CD4-positive, alpha-beta memory T cell (primary cell): ENCODE results near the gene ERBB4. TPM values are rescaled to one million over a fixed set of nuclear protein-coding genes. Genes with fewer than 3 reads are reported as not detected.

ENCODE experiments used
- CTCF ChIA-PET: fragments of 350-600 bp; sonication (Branson Sonifier 250); formaldehyde crosslinking; loops from one replicate; lab custom pipeline; 2021; ENCODE audit warnings: inconsistent platforms; ENCODE audit not compliant: partially characterized antibody; lab: Charles Lee
- POLR2A ChIA-PET: fragments of 350-600 bp; sonication (Branson Sonifier 250); formaldehyde crosslinking; loops from one replicate; lab custom pipeline; 2021; ENCODE audit not compliant: partially characterized antibody; lab: Charles Lee
- DNase-seq, 5 donors: peaks; one replicate each; pipeline versions ENCODE4 v3.0.0 to v3.0.0-alpha.2; 2020 to 2022; ENCODE audit warnings: mixed read lengths in 1 of 5
- H3K27ac ChIP-seq: one replicate; pipeline ENCODE4 v1.7.0; 2013; ENCODE audit warnings: low read depth, low read length
- H3K27me3 ChIP-seq: 2 replicates; pipeline ENCODE4 v1.7.0; 2013; ENCODE audit warnings: mild to moderate bottlenecking, low read length, moderate library complexity; ENCODE audit not compliant: insufficient read depth
- H3K36me3 ChIP-seq: 2 replicates; pipeline ENCODE4 v1.7.0; 2013; ENCODE audit warnings: mild to moderate bottlenecking, low read length, moderate library complexity; ENCODE audit not compliant: insufficient read depth
- H3K4me1 ChIP-seq: 2 replicates; pipeline ENCODE4 v1.7.0; 2013; ENCODE audit warnings: mild to moderate bottlenecking, low read length, moderate library complexity; ENCODE audit not compliant: insufficient read depth
- H3K4me3 ChIP-seq, 2 donors: one replicate each; pipeline ENCODE4 v1.7.0; 2013; ENCODE audit warnings: low read length in 2 of 2, mild to moderate bottlenecking in 1 of 2
- H3K9me3 ChIP-seq, 2 donors: one replicate each; pipeline ENCODE4 v1.7.0; 2013; ENCODE audit warnings: low read length in 2 of 2, control low read depth in 1 of 2; ENCODE audit not compliant: control insufficient read depth in 1 of 2
- H3K27ac Mint-ChIP-seq, 7 donors: one replicate each; pipeline ENCODE4 v1.8.0; 2020 to 2021; ENCODE audit warnings: mixed read lengths in 7 of 7, mild to moderate bottlenecking in 6 of 7, inconsistent platforms in 3 of 7, moderate library complexity in 3 of 7
- H3K27me3 Mint-ChIP-seq, 2 donors: one replicate each; pipeline ENCODE4 v1.8.0; 2020 to 2021; ENCODE audit warnings: mixed read lengths in 2 of 2
- H3K36me3 Mint-ChIP-seq, 2 donors: one replicate each; pipeline ENCODE4 v1.8.0; 2020 to 2021; ENCODE audit warnings: mixed read lengths in 2 of 2, inconsistent platforms in 1 of 2, mild to moderate bottlenecking in 1 of 2
- H3K4me1 Mint-ChIP-seq, 4 donors: one replicate each; pipeline ENCODE4 v1.8.0; 2020 to 2021; ENCODE audit warnings: mixed read lengths in 4 of 4, mild to moderate bottlenecking in 1 of 4
- H3K4me3 Mint-ChIP-seq, 8 donors: one replicate each; pipeline ENCODE4 v1.8.0; 2020 to 2021; ENCODE audit warnings: mixed read lengths in 8 of 8, mild to moderate bottlenecking in 7 of 8, moderate library complexity in 6 of 8, inconsistent platforms in 3 of 8
- H3K9me3 Mint-ChIP-seq, 8 donors: one replicate each; pipeline ENCODE4 v1.8.0; 2020 to 2021; ENCODE audit warnings: mixed read lengths in 8 of 8, mild to moderate bottlenecking in 5 of 8, inconsistent platforms in 3 of 8, moderate library complexity in 1 of 8
- intact Hi-C: fragments of 100-400 bp; cut with micrococcal nuclease; formaldehyde crosslinking; loops from one replicate; pipeline ENCODE4 v1.15.1; 2023
- polyA plus RNA-seq, 2 donors: library from polyadenylated mRNA; unstranded; fragments of 300-500 nt; fragmentation: Illumina TruSeq; gene quantifications; one replicate each; pipeline ENCODE4 v1.2.3, GENCODE V29; 2021
- total RNA-seq, 2 experiments: library from RNA; stranded (reverse); gene quantifications; one replicate each; pipeline ENCODE4 v1.2.3, GENCODE V29; 2021

Gene ERBB4
- total and polyA plus RNA-seq, 4 experiments from 2014 or later: not detected

GRCh38 chr2:212271583-212271982 lies 267.0 kb downstream of the ERBB4 start:
- H3K4me1 Mint-ChIP-seq: no peaks in the 10 kb centered on the region
- Histone ChIP-seq H3K36me3 (no peaks in the 10 kb centered on the region), H3K27ac (no peak overlapping the region), H3K27me3 (no peaks in the 10 kb centered on the region), H3K4me3 (no peak overlapping the region), H3K4me1 (no peaks in the 10 kb centered on the region), H3K9me3 (no peaks in the 10 kb centered on the region)
- no peak overlapping the region for H3K4me3 Mint-ChIP-seq
- H3K36me3 Mint-ChIP-seq: no peaks in the 10 kb centered on the region
- ChIA-PET POLR2A (no interaction called here), CTCF (no interaction called here)
- H3K9me3 Mint-ChIP-seq: peaks cover 0 to 2% (median 2%) of the 10 kb centered on the region in 8 donors
- H3K27ac Mint-ChIP-seq: no peak overlapping the region
- DNase-seq: no peak
- H3K27me3 Mint-ChIP-seq: no peaks in the 10 kb centered on the region
- intact Hi-C loops: no loop called here

DNA sequence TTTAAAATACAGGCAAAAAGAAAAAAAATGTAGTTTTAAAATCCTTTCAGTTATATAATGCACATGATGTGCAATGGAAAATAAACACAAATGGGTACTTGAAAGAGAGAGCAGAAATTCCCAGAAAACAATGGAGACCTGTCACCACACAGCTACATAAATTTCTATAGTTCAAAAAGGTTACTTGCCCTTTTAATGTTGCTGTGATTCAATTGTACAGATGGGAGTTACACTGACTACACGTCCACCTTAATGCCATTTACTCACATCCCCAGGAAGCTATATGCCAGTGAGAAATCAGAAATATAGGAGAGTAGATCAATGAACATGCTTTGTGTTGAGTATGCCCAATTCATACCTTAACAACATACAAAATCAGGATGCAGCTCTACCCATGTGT lies 269.6 kb downstream of the ERBB4 start:
- Mint-ChIP-seq H3K4me1 (no peaks in the 10 kb centered on the region), H3K36me3 (no peaks in the 10 kb centered on the region), H3K4me3 (no peak overlapping the region), H3K27ac (no peak overlapping the region), H3K9me3 (peaks cover 0 to 4% (median 2%) of the 10 kb centered on the region in 8 donors), H3K27me3 (no peaks in the 10 kb centered on the region)
- Histone ChIP-seq H3K4me3 (no peak overlapping the region), H3K9me3 (no peaks in the 10 kb centered on the region), H3K36me3 (no peaks in the 10 kb centered on the region), H3K4me1 (no peaks in the 10 kb centered on the region), H3K27ac (no peak overlapping the region), H3K27me3 (no peaks in the 10 kb centered on the region)
- ChIA-PET CTCF (no interaction called here), POLR2A (no interaction called here)
- intact Hi-C loops: no loop called here
- DNase-seq: no peak

- H3K4me3 Mint-ChIP-seq: no peak overlapping the region
- peaks cover 0 to 4% (median 2%) of the 10 kb centered on the region in 8 donors for H3K9me3 Mint-ChIP-seq
- H3K36me3 Mint-ChIP-seq: no peaks in the 10 kb centered on the region
- no peaks in the 10 kb centered on the region for H3K27me3 Mint-ChIP-seq
- no peak for DNase-seq
- no peaks in the 10 kb centered on the region for H3K4me1 Mint-ChIP-seq
- ChIA-PET POLR2A (no interaction called here), CTCF (no interaction called here)
- no peaks in the 10 kb centered on the region for H3K27me3 ChIP-seq
- no peaks in the 10 kb centered on the region for H3K36me3 ChIP-seq
- intact Hi-C loops: no loop called here
- H3K27ac ChIP-seq: no peak overlapping the region
- no peak overlapping the region for H3K27ac Mint-ChIP-seq
- H3K4me1 ChIP-seq: no peaks in the 10 kb centered on the region
- H3K9me3 ChIP-seq: no peaks in the 10 kb centered on the region
- H3K4me3 ChIP-seq: no peak overlapping the region
Measured at GRCh38 chr2:212266297-212266696, 272.3 kb downstream of the ERBB4 start.

- Histone ChIP-seq H3K9me3 (no peaks in the 10 kb centered on the region), H3K4me3 (no peak overlapping the region), H3K27me3 (no peaks in the 10 kb centered on the region), H3K36me3 (no peaks in the 10 kb centered on the region), H3K4me1 (no peaks in the 10 kb centered on the region), H3K27ac (no peak overlapping the region)
- H3K4me3 Mint-ChIP-seq: no peak overlapping the region
- peaks cover 0 to 4% (median 2%) of the 10 kb centered on the region in 8 donors for H3K9me3 Mint-ChIP-seq
- no peaks in the 10 kb centered on the region for H3K27me3 Mint-ChIP-seq
- intact Hi-C loops: no loop called here
- DNase-seq: no peak
- ChIA-PET POLR2A (no interaction called here), CTCF (no interaction called here)
- no peaks in the 10 kb centered on the region for H3K36me3 Mint-ChIP-seq
- H3K27ac Mint-ChIP-seq: no peak overlapping the region
- no peaks in the 10 kb centered on the region for H3K4me1 Mint-ChIP-seq
Measured at GRCh38 chr2:212265777-212266176, 272.8 kb downstream of the ERBB4 start.

DNA sequence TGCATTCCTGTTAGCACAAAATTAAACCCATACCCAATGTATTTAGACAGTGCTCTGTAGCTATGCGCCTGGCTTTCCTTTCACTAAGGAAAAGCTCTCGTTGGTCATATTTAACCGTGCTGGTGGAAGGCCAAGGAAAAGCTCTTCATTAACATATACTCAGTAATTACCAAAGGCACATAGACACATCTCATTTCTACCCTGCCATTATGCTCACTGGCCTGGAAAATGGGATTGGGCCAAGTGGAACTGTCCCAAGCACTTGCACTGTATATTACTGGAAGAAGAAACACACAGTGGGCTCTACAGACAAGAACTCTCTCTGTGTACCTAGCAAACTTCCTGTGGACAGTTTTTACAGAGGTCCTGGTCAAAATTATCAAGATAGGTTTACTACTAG lies 274.4 kb downstream of the ERBB4 start:
- Histone ChIP-seq H3K9me3 (no peaks in the 10 kb centered on the region), H3K4me1 (no peaks in the 10 kb centered on the region), H3K27ac (no peak overlapping the region), H3K36me3 (no peaks in the 10 kb centered on the region), H3K4me3 (no peak overlapping the region), H3K27me3 (no peaks in the 10 kb centered on the region)
- DNase-seq: no peak
- Mint-ChIP-seq H3K4me3 (no peak overlapping the region), H3K9me3 (peaks cover 0 to 4% (median 2%) of the 10 kb centered on the region in 8 donors), H3K36me3 (no peaks in the 10 kb centered on the region), H3K4me1 (no peaks in the 10 kb centered on the region), H3K27me3 (no peaks in the 10 kb centered on the region), H3K27ac (no peak overlapping the region)
- ChIA-PET POLR2A (no interaction called here), CTCF (no interaction called here)
- intact Hi-C loops: no loop called here

DNA sequence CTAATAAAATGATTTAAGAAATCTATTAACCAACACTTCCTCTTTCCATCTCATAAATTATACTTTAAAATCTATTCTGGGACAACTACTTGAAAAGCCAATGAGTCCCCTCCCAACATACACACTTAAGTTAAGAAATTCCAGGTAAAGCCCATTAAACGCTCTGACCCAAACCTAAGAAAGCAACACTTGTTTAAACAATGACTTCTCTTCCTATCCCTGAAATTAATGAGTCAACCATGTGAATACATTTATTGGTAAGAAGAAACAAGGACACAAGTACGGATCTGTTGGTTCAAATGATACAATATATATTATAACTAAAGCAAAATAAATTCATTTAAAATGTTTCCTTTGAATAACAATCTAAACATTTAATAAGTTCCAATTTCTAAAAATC lies 279.4 kb downstream of the ERBB4 start:
- no peaks in the 10 kb centered on the region for H3K27me3 ChIP-seq
- H3K36me3 ChIP-seq: no peaks in the 10 kb centered on the region
- no peak for DNase-seq
- Mint-ChIP-seq H3K9me3 (peaks cover 0 to 4% (median 0%) of the 10 kb centered on the region in 8 donors), H3K27ac (no peak overlapping the region), H3K4me3 (no peak overlapping the region), H3K4me1 (no peaks in the 10 kb centered on the region), H3K36me3 (no peaks in the 10 kb centered on the region), H3K27me3 (no peaks in the 10 kb centered on the region)
- ChIA-PET POLR2A (no interaction called here), CTCF (no interaction called here)
- H3K9me3 ChIP-seq: no peaks in the 10 kb centered on the region
- no peak overlapping the region for H3K27ac ChIP-seq
- no peak overlapping the region for H3K4me3 ChIP-seq
- intact Hi-C loops: no loop called here
- no peaks in the 10 kb centered on the region for H3K4me1 ChIP-seq

- H3K4me1 Mint-ChIP-seq: no peaks in the 10 kb centered on the region
Measured at GRCh38 chr2:212254339-212254738, 284.3 kb downstream of the ERBB4 start.

DNA sequence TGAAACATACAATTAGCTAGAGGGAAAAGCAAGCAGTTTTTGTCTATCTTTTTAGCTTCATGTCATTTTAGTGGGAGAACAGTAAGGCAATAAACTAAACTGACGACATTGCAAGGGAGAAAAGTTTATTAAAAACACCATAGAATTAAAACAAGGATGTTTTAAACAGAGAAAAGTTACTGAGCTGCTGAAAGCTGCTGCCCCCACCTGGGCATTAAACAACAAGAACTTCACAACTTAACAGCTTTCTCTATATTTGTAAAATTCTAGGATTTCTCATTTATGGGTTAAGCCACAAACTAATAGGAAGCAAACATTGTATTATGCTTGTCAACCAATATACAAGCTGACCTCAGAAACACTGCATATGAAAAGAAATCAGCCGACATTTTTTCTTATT lies 289.2 kb downstream of the ERBB4 start:
- no peak overlapping the region for H3K27ac Mint-ChIP-seq
- no peaks in the 10 kb centered on the region for H3K4me1 Mint-ChIP-seq
- H3K9me3 ChIP-seq: no peaks in the 10 kb centered on the region
- no peaks in the 10 kb centered on the region for H3K36me3 Mint-ChIP-seq
- no peak overlapping the region for H3K27ac ChIP-seq
- intact Hi-C loops: no loop called here
- no peaks in the 10 kb centered on the region for H3K27me3 Mint-ChIP-seq
- no peaks in the 10 kb centered on the region for H3K36me3 ChIP-seq
- H3K4me3 Mint-ChIP-seq: no peak overlapping the region
- no peak for DNase-seq
- ChIA-PET CTCF (no interaction called here), POLR2A (no interaction called here)
- no peaks in the 10 kb centered on the region for H3K4me1 ChIP-seq
- H3K4me3 ChIP-seq: no peak overlapping the region
- no peaks in the 10 kb centered on the region for H3K27me3 ChIP-seq
- H3K9me3 Mint-ChIP-seq: peaks cover 0 to 3% (median 0%) of the 10 kb centered on the region in 8 donors

More at GRCh38 chr2:212254339-212254738, 284.3 kb downstream of the ERBB4 start:
- intact Hi-C loops: no loop called here
- Mint-ChIP-seq H3K27me3 (no peaks in the 10 kb centered on the region), H3K36me3 (no peaks in the 10 kb centered on the region), H3K9me3 (peaks cover 0 to 3% (median 0%) of the 10 kb centered on the region in 8 donors), H3K27ac (no peak overlapping the region), H3K4me3 (no peak overlapping the region)
- no peaks in the 10 kb centered on the region for H3K4me1 ChIP-seq
- no peak overlapping the region for H3K4me3 ChIP-seq
- H3K9me3 ChIP-seq: no peaks in the 10 kb centered on the region
- CTCF ChIA-PET: no interaction called here
- DNase-seq: no peak
- no peak overlapping the region for H3K27ac ChIP-seq
- POLR2A ChIA-PET: no interaction called here
- no peaks in the 10 kb centered on the region for H3K36me3 ChIP-seq
- H3K27me3 ChIP-seq: no peaks in the 10 kb centered on the region
